ENCODE data around the gene KDM1B. TPM values are rescaled to one million over a fixed set of nuclear protein-coding genes. Genes with fewer than 3 reads are reported as not detected.
A peak's percentile ranks its signal among the peaks of the same experiment; 100 is the strongest.

Gene KDM1B
- total and polyA plus RNA-seq, 2 experiments from 2014 or later, result 1.6 to 15.4 TPM

DNA sequence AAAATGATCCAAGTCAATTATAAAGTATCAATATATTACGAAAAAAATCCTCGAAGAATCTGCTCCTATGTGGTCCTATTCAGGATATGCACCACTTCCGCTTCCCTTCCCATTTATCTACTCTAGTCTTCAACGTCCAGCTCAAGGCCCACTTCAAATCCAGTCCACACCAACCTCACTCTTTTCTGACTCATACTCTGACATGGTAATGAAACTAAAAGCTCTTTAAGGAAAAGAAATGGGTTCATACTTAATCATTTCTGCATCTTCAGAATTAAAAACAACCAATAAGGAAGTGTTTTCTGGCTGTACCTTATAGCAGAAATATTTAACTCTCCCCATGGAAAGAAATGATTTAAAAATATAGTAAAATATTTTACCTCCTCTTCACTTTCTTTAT lies 94.0 kb downstream of the KDM1B start:
- H3K27ac ChIP-seq, result no peak overlapping the region
- peaks cover 6% of the 10 kb centered on the region for H3K4me1 ChIP-seq (ENCODE audit: low read depth)
- no peaks in the 10 kb centered on the region for H3K9me3 ChIP-seq (ENCODE audit: low read depth)
- no peak overlapping the region for H3K4me3 ChIP-seq
- no peaks in the 10 kb centered on the region for H3K27me3 ChIP-seq
- DNase-seq (ENCODE audit: low read depth in 1 of 2, low spot score in 1 of 2), result no peak
- TF ChIP-seq, protein P1, sequence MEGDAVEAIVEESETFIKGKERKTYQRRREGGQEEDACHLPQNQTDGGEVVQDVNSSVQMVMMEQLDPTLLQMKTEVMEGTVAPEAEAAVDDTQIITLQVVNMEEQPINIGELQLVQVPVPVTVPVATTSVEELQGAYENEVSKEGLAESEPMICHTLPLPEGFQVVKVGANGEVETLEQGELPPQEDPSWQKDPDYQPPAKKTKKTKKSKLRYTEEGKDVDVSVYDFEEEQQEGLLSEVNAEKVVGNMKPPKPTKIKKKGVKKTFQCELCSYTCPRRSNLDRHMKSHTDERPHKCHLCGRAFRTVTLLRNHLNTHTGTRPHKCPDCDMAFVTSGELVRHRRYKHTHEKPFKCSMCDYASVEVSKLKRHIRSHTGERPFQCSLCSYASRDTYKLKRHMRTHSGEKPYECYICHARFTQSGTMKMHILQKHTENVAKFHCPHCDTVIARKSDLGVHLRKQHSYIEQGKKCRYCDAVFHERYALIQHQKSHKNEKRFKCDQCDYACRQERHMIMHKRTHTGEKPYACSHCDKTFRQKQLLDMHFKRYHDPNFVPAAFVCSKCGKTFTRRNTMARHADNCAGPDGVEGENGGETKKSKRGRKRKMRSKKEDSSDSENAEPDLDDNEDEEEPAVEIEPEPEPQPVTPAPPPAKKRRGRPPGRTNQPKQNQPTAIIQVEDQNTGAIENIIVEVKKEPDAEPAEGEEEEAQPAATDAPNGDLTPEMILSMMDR (IDR thresholded peaks at IDR 0.05; ENCODE audit: low read depth, low read length), result no peak
- peaks cover 21% of the 10 kb centered on the region for H3K36me3 ChIP-seq

DNA sequence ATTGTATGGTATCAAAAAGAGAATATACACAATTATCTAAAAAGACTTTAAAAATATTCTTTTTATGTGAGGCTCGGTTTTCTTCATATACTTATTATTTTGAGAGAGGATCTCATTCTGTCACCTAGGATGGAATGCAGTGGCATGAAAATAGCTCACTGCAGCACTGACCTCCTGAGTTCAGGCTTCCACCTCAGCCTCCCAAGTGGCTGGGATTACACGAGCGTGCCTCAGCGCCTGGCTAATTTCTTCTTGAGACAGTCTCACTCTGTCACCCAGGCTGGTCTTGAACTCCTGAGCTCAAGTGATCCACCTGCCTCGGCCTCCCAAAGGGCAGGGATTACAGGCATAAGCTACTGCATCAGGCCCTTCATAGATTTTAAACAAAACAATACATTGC lies 98.4 kb downstream of the KDM1B start:
- H3K4me3 ChIP-seq, result no peak overlapping the region
- peak overlapping the region; percentile 51 for H3K27ac ChIP-seq
- TF ChIP-seq, protein P1 (IDR thresholded peaks at IDR 0.05; ENCODE audit: low read depth, low read length), result no peak
- peaks cover 34% of the 10 kb centered on the region for H3K36me3 ChIP-seq
- no peak for DNase-seq (ENCODE audit: low read depth in 1 of 2, low spot score in 1 of 2)
- peaks cover 6% of the 10 kb centered on the region for H3K4me1 ChIP-seq (ENCODE audit: low read depth)
- no peaks in the 10 kb centered on the region for H3K27me3 ChIP-seq
- H3K9me3 ChIP-seq (ENCODE audit: low read depth), result no peaks in the 10 kb centered on the region

DNA sequence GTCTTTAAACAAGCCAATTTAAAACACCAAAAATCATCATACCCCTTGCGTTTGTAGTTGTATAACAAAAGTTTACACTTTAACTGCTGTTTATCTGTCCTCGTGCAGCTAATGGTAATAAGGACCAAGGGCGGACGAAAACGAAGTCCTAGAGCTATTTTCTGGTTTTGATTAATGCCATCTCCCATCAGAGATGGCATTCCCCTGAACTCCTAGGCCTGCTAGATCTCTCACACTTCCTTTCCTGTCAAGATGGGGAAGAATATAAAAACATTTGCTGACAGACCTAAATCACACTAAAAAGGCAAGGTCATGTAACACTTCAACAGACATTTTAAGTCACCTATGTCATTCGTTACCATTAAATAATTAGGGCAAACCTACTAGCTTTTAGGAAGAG lies 99.6 kb downstream of the KDM1B start:
- H3K27me3 ChIP-seq, result no peaks in the 10 kb centered on the region
- H3K9me3 ChIP-seq (ENCODE audit: low read depth), result no peaks in the 10 kb centered on the region
- no peak for DNase-seq (ENCODE audit: low read depth in 1 of 2, low spot score in 1 of 2)
- peaks cover 27% of the 10 kb centered on the region for H3K36me3 ChIP-seq
- H3K4me3 ChIP-seq, result no peak overlapping the region
- H3K27ac ChIP-seq, result peak overlapping the region; percentile 59
- TF ChIP-seq, protein P1 (IDR thresholded peaks at IDR 0.05; ENCODE audit: low read depth, low read length), result no peak
- H3K4me1 ChIP-seq (ENCODE audit: low read depth), result peaks cover 6% of the 10 kb centered on the region

DNA sequence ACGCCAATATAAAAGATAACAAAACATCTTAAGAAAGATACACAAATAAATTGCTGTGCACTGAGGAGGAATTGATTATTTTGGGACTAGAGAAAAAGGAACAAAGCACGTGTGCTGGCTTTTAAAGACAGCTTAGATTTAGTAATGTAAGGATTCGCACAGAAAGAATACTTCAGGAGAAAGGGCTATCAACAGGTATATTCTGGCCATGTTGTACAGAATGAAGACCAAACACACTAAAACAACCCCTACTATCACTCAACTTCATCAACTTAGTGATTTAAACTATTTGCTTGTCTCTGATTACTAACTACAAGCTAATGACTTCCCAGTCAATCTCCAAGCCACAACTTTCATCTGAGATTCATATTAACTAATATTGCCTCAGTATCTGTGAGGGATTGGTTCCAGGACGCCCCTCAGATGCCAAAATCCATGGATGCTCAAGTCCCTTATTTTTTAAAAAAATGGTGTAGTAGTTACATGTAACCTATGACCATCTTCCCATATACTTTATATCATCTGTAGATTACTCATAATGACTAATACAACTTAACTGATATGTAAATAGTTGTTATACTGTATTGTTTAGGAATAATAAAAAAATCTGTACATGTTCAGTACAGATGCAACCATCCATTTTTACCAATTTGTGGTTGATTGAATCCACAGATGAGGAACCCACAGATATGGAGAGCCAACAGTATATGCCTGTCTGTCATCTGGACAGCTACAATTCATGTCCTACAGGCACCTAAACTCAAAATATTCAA lies 104.6 kb downstream of the KDM1B start:
- Histone ChIP-seq H3K36me3 (peaks cover 22% of the 10 kb centered on the region), H3K4me1 (ENCODE audit: low read depth) (no peaks in the 10 kb centered on the region), H3K27me3 (no peaks in the 10 kb centered on the region), H3K27ac (no peak overlapping the region), H3K9me3 (ENCODE audit: low read depth) (no peaks in the 10 kb centered on the region), H3K4me3 (no peak overlapping the region)
- no peak for DNase-seq (ENCODE audit: low read depth in 1 of 2, low spot score in 1 of 2)
- TF ChIP-seq, protein P1 (IDR thresholded peaks at IDR 0.05; ENCODE audit: low read depth, low read length), result no peak

DNA sequence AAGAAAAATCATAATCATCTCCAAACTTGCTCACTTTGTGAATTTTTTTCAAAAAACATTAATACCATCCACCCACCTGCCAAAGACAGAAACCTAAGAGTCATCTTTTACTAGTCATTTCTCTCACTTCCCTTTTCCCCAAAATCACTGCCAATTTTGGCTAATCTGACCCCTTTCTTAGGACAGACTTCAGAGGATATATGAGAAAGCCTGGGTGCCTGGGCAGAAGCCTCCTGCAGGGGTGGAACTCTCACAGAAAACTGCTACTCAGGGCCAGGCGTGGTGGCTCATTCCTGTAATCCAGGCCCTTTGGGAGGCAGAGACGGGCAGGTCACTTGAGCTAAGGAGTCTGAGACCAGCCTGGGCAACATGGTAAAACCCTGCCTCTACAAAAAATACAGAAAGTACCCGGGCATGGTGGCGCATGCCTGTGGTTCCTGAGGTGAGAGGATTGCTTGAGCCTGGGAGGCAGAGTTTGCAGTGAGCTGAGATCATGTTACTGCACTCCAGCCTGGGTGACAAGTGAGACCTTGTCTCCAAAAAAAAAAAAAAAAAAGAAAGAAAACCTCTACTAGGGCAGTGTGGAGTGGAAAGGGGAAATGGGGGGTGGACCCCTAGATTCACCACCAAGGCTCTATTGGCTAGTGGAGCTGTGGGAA lies 105.4 kb downstream of the KDM1B start:
- peak in 1 of 2 donors; percentile 28 for DNase-seq (ENCODE audit: low read depth in 1 of 2, low spot score in 1 of 2)
- peak overlapping the region; percentile 41 for H3K27ac ChIP-seq
- TF ChIP-seq, protein P1 (IDR thresholded peaks at IDR 0.05; ENCODE audit: low read depth, low read length), result no peak
- H3K36me3 ChIP-seq, result peaks cover 15% of the 10 kb centered on the region
- no peak overlapping the region for H3K4me3 ChIP-seq
- no peaks in the 10 kb centered on the region for H3K4me1 ChIP-seq (ENCODE audit: low read depth)
- H3K9me3 ChIP-seq (ENCODE audit: low read depth), result no peaks in the 10 kb centered on the region
- H3K27me3 ChIP-seq, result no peaks in the 10 kb centered on the region
